PFSK-1 (cell line): ENCODE results near the gene HIP1R.

Source experiments
- FOXP2 ChIP-seq: optimal IDR thresholded peaks from 2 replicates; pipeline ENCODE3; 2011; ENCODE audit warnings: borderline replicate concordance, control low read depth, inconsistent platforms; ENCODE audit not compliant: insufficient read depth; ENCODE audit errors: extremely low read length, extremely low read depth
- POLR2AphosphoS5 ChIP-seq: IDR thresholded peaks from 2 replicates; pipeline ENCODE4 v1.6.1; 2012; ENCODE audit warnings: low read depth, mild to moderate bottlenecking, control low read depth, low read length, moderate library complexity
- REST ChIP-seq, 2 experiments: IDR thresholded peaks; 2 replicates each; pipeline versions ENCODE4 v1.6.1 to v1.8.0; 2011 to 2012; ENCODE audit warnings: low read depth in 2 of 2, low read length in 2 of 2, control low read depth in 1 of 2, inconsistent platforms in 1 of 2, mild to moderate bottlenecking in 1 of 2, moderate library complexity in 1 of 2; ENCODE audit not compliant: insufficient read depth in 1 of 2
- SIN3A ChIP-seq: IDR thresholded peaks from 2 replicates; pipeline ENCODE4 v1.6.1; 2012; ENCODE audit warnings: mild to moderate bottlenecking, low read length, moderate library complexity, borderline replicate concordance; ENCODE audit not compliant: insufficient read depth
- TAF1 ChIP-seq: IDR thresholded peaks from 2 replicates; pipeline ENCODE4 v1.6.1; 2012; ENCODE audit warnings: low read length, control low read depth, borderline replicate concordance; ENCODE audit not compliant: insufficient read depth

Gene HIP1R

GRCh38 chr12:122899887-122900286 is 64.6 kb downstream of the HIP1R start:
- TF ChIP-seq TAF1 (no peak), REST (IDR thresholded peaks at IDR 0.05; ENCODE audit: insufficient read depth in 1 of 2, low read depth in 2 of 2, low read length in 2 of 2) (no peak), SIN3A (no peak), FOXP2 (no peak), POLR2AphosphoS5 (no peak)

GRCh38 chr12:122902854-122903692 is 67.8 kb downstream of the HIP1R start:
- TF ChIP-seq REST (IDR thresholded peaks at IDR 0.05; ENCODE audit: insufficient read depth in 1 of 2, low read depth in 2 of 2, low read length in 2 of 2) (no peak), POLR2AphosphoS5 (no peak), TAF1 (no peak), SIN3A (no peak), FOXP2 (no peak)

GRCh38 chr12:122903693-122904034 is 68.4 kb downstream of the HIP1R start:
- TF ChIP-seq SIN3A (no peak), FOXP2 (no peak), POLR2AphosphoS5 (no peak), REST (IDR thresholded peaks at IDR 0.05; ENCODE audit: insufficient read depth in 1 of 2, low read depth in 2 of 2, low read length in 2 of 2) (no peak), TAF1 (no peak)

- no peak for TF ChIP-seq POLR2AphosphoS5
- no peak for TF ChIP-seq TAF1
Measured at GRCh38 chr12:122908915-122909314, 73.7 kb downstream of the HIP1R start.

- no peak for TF ChIP-seq POLR2AphosphoS5
- TF ChIP-seq TAF1 = no peak
- TF ChIP-seq FOXP2 = no peak
- TF ChIP-seq REST (IDR thresholded peaks at IDR 0.05; ENCODE audit: insufficient read depth in 1 of 2, low read depth in 2 of 2, low read length in 2 of 2) = no peak
- no peak for TF ChIP-seq SIN3A
Measured at GRCh38 chr12:122909442-122910288, 74.4 kb downstream of the HIP1R start.
